IgD-negative memory B cell (primary cell): ENCODE data around the gene ZNF362. TPM values are rescaled to one million over a fixed set of nuclear protein-coding genes. Genes with fewer than 3 reads are reported as not detected.

ENCODE experiments used
- H3K27ac Mint-ChIP-seq, 3 donors: one replicate each; pipeline ENCODE4 v1.8.0; 2020 to 2022; ENCODE audit warnings: mild to moderate bottlenecking in 3 of 3, mixed read lengths in 3 of 3, moderate library complexity in 1 of 3
- H3K27me3 Mint-ChIP-seq: one replicate; pipeline ENCODE4 v1.8.0; 2021; ENCODE audit warnings: mixed read lengths
- H3K36me3 Mint-ChIP-seq: one replicate; pipeline ENCODE4 v1.8.0; 2020; ENCODE audit warnings: mild to moderate bottlenecking, mixed read lengths
- H3K4me1 Mint-ChIP-seq, 3 donors: one replicate each; pipeline ENCODE4 v1.8.0; 2020 to 2022; ENCODE audit warnings: mixed read lengths in 3 of 3, mild to moderate bottlenecking in 1 of 3
- H3K4me3 Mint-ChIP-seq, 4 donors: one replicate each; pipeline ENCODE4 v1.8.0; 2020 to 2022; ENCODE audit warnings: mild to moderate bottlenecking in 4 of 4, mixed read lengths in 4 of 4, moderate library complexity in 3 of 4
- H3K9me3 Mint-ChIP-seq, 3 donors: one replicate each; pipeline ENCODE4 v1.8.0; 2020 to 2021; ENCODE audit warnings: mixed read lengths in 3 of 3, mild to moderate bottlenecking in 1 of 3
- polyA plus RNA-seq: library from polyadenylated mRNA; unstranded; fragments of 300-500 nt; fragmentation: Illumina TruSeq; gene quantifications from one replicate; pipeline ENCODE4 v1.2.3, GENCODE V29; 2021

Gene ZNF362
- polyA plus RNA-seq, 1 donor from 2014 or later: 20.4 TPM

- Mint-ChIP-seq H3K4me3 (peak overlapping the region; percentile 78 to 88 (median 86)), H3K27me3 (peaks cover 5% of the 10 kb centered on the region), H3K4me1 (peaks cover 4 to 26% (median 18%) of the 10 kb centered on the region in 3 donors), H3K36me3 (peaks cover 2% of the 10 kb centered on the region), H3K9me3 (peaks cover 0 to 2% (median 0%) of the 10 kb centered on the region in 3 donors), H3K27ac (peak overlapping the region; percentile 10 to 78 (median 64))
Measured at GRCh38 chr1:33255347-33256220, 708 bp upstream of the ZNF362 start.

GRCh38 chr1:33256221-33256470 is 146 bp upstream of the ZNF362 start:
- Mint-ChIP-seq H3K4me1 (peaks cover 4 to 26% (median 19%) of the 10 kb centered on the region in 3 donors), H3K36me3 (peaks cover 2% of the 10 kb centered on the region), H3K9me3 (peaks cover 0 to 2% (median 0%) of the 10 kb centered on the region in 3 donors), H3K27ac (no peak overlapping the region), H3K4me3 (peak overlapping the region in 2 of 4 donors; percentile 58 to 60), H3K27me3 (peaks cover under 1% of the 10 kb centered on the region)

- Mint-ChIP-seq H3K27me3 (no peaks in the 10 kb centered on the region), H3K9me3 (peaks cover 0 to under 1% (median 0%) of the 10 kb centered on the region in 3 donors), H3K27ac (peak overlapping the region; percentile 97 to 98 (median 97)), H3K36me3 (peaks cover 2% of the 10 kb centered on the region), H3K4me1 (peaks cover 4 to 28% (median 19%) of the 10 kb centered on the region in 3 donors), H3K4me3 (peak overlapping the region; percentile 97 to 100 (median 98))
Measured at GRCh38 chr1:33257207-33257771, 997 bp downstream of the ZNF362 start.

GRCh38 chr1:33257772-33258712 is 1.8 kb downstream of the ZNF362 start:
- peaks cover 4 to 30% (median 19%) of the 10 kb centered on the region in 3 donors for H3K4me1 Mint-ChIP-seq
- H3K4me3 Mint-ChIP-seq: peak overlapping the region; percentile 79 to 100 (median 98)
- H3K36me3 Mint-ChIP-seq: no peaks in the 10 kb centered on the region
- H3K27ac Mint-ChIP-seq: peak overlapping the region in 2 of 3 donors; percentile 45 to 97
- no peaks in the 10 kb centered on the region for H3K27me3 Mint-ChIP-seq
- no peaks in the 10 kb centered on the region for H3K9me3 Mint-ChIP-seq

- H3K36me3 Mint-ChIP-seq: no peaks in the 10 kb centered on the region
- H3K4me3 Mint-ChIP-seq: peak overlapping the region; percentile 22 to 100 (median 58)
- H3K27ac Mint-ChIP-seq: peak overlapping the region in 2 of 3 donors; percentile 27 to 45
- peaks cover 4 to 31% (median 19%) of the 10 kb centered on the region in 3 donors for H3K4me1 Mint-ChIP-seq
- no peaks in the 10 kb centered on the region for H3K27me3 Mint-ChIP-seq
- no peaks in the 10 kb centered on the region for H3K9me3 Mint-ChIP-seq
Measured at GRCh38 chr1:33258788-33259274, 2.5 kb downstream of the ZNF362 start.

- H3K9me3 Mint-ChIP-seq: no peaks in the 10 kb centered on the region
- peaks cover 4 to 29% (median 19%) of the 10 kb centered on the region in 3 donors for H3K4me1 Mint-ChIP-seq
- H3K27ac Mint-ChIP-seq: peak overlapping the region in 1 of 3 donors; percentile 74
- H3K4me3 Mint-ChIP-seq: peak overlapping the region in 2 of 4 donors; percentile 87 to 100
- H3K27me3 Mint-ChIP-seq: no peaks in the 10 kb centered on the region
- H3K36me3 Mint-ChIP-seq: no peaks in the 10 kb centered on the region
Measured at GRCh38 chr1:33259879-33260278, 3.6 kb downstream of the ZNF362 start.

GRCh38 chr1:33260439-33260838 is 4.1 kb downstream of the ZNF362 start:
- Mint-ChIP-seq H3K27me3 (no peaks in the 10 kb centered on the region), H3K36me3 (no peaks in the 10 kb centered on the region), H3K27ac (no peak overlapping the region), H3K4me3 (peak overlapping the region in 2 of 4 donors; percentile 87 to 100), H3K9me3 (no peaks in the 10 kb centered on the region), H3K4me1 (peaks cover 4 to 25% (median 19%) of the 10 kb centered on the region in 3 donors)

- Mint-ChIP-seq H3K27ac (no peak overlapping the region), H3K9me3 (no peaks in the 10 kb centered on the region), H3K27me3 (no peaks in the 10 kb centered on the region), H3K4me1 (peaks cover 7 to 24% (median 19%) of the 10 kb centered on the region in 3 donors), H3K4me3 (peak overlapping the region in 1 of 4 donors; percentile 60), H3K36me3 (no peaks in the 10 kb centered on the region)
Measured at GRCh38 chr1:33261344-33261743, 5.1 kb downstream of the ZNF362 start.

- Mint-ChIP-seq H3K27me3 (no peaks in the 10 kb centered on the region), H3K36me3 (no peaks in the 10 kb centered on the region), H3K27ac (no peak overlapping the region), H3K9me3 (no peaks in the 10 kb centered on the region), H3K4me1 (peaks cover 8 to 13% (median 12%) of the 10 kb centered on the region in 3 donors), H3K4me3 (no peak overlapping the region)
Measured at GRCh38 chr1:33263890-33264504, 7.7 kb downstream of the ZNF362 start.

- H3K4me3 Mint-ChIP-seq: peak overlapping the region in 1 of 4 donors; percentile 56
- peaks cover 0 to 9% (median 8%) of the 10 kb centered on the region in 3 donors for H3K4me1 Mint-ChIP-seq
- H3K27me3 Mint-ChIP-seq: no peaks in the 10 kb centered on the region
- no peak overlapping the region for H3K27ac Mint-ChIP-seq
- no peaks in the 10 kb centered on the region for H3K9me3 Mint-ChIP-seq
- peaks cover under 1% of the 10 kb centered on the region for H3K36me3 Mint-ChIP-seq
Measured at GRCh38 chr1:33265780-33266605, 9.7 kb downstream of the ZNF362 start.

GRCh38 chr1:33266766-33267165 is 10.5 kb downstream of the ZNF362 start:
- no peaks in the 10 kb centered on the region for H3K9me3 Mint-ChIP-seq
- H3K4me3 Mint-ChIP-seq: no peak overlapping the region
- no peak overlapping the region for H3K27ac Mint-ChIP-seq
- peaks cover 3 to 11% (median 11%) of the 10 kb centered on the region in 3 donors for H3K4me1 Mint-ChIP-seq
- H3K27me3 Mint-ChIP-seq: no peaks in the 10 kb centered on the region
- H3K36me3 Mint-ChIP-seq: peaks cover 1% of the 10 kb centered on the region

- Mint-ChIP-seq H3K27ac (no peak overlapping the region), H3K36me3 (peaks cover 1% of the 10 kb centered on the region), H3K4me3 (no peak overlapping the region), H3K27me3 (no peaks in the 10 kb centered on the region), H3K9me3 (no peaks in the 10 kb centered on the region), H3K4me1 (peaks cover 4 to 15% (median 14%) of the 10 kb centered on the region in 3 donors)
Measured at GRCh38 chr1:33267468-33268205, 11.3 kb downstream of the ZNF362 start.

- peaks cover 7 to 20% (median 20%) of the 10 kb centered on the region in 3 donors for H3K4me1 Mint-ChIP-seq
Measured at GRCh38 chr1:33268457-33268856, 12.2 kb downstream of the ZNF362 start.

More at GRCh38 chr1:33268457-33268856, 12.2 kb downstream of the ZNF362 start:
- no peak overlapping the region for H3K4me3 Mint-ChIP-seq
- H3K27me3 Mint-ChIP-seq: no peaks in the 10 kb centered on the region
- H3K36me3 Mint-ChIP-seq: peaks cover 1% of the 10 kb centered on the region
- no peaks in the 10 kb centered on the region for H3K9me3 Mint-ChIP-seq
- no peak overlapping the region for H3K27ac Mint-ChIP-seq
